ENCODE data around the gene SLC16A5. TPM values are rescaled to one million over a fixed set of nuclear protein-coding genes. Genes with fewer than 3 reads are reported as not detected.
"Not testable (repeated sequence)": the region's sequence is repeated elsewhere in the genome, so short reads cannot be mapped to it uniquely, and the experiment has no call there.

SLC16A5 gene, protein sequence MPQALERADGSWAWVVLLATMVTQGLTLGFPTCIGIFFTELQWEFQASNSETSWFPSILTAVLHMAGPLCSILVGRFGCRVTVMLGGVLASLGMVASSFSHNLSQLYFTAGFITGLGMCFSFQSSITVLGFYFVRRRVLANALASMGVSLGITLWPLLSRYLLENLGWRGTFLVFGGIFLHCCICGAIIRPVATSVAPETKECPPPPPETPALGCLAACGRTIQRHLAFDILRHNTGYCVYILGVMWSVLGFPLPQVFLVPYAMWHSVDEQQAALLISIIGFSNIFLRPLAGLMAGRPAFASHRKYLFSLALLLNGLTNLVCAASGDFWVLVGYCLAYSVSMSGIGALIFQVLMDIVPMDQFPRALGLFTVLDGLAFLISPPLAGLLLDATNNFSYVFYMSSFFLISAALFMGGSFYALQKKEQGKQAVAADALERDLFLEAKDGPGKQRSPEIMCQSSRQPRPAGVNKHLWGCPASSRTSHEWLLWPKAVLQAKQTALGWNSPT
- 10 to 100 TPM; 22.0 to 38.4 (median 26.1) TPM for polyA plus RNA-seq (ENCODE audit: insufficient read length in 3 of 3)
- long read RNA-seq, donor 1, partial matches to known transcripts, result 0 of 1 reads
- long read RNA-seq, donor 1, other reads (novel, unspliced or antisense), result 0 of 1 reads
- long read RNA-seq, donor 2, result 0 reads
- long read RNA-seq, donor 3, partial matches to known transcripts, result 0 of 2 reads
- long read RNA-seq, donor 3, other reads (novel, unspliced or antisense), result 0 of 2 reads
- long read RNA-seq, donor 4, result 0 reads
- long read RNA-seq, donor 5, result 0 reads
- long read RNA-seq, donor 6, result 0 reads
- long read RNA-seq, donor 7, partial matches to known transcripts, result 0 of 1 reads
- long read RNA-seq, donor 7, other reads (novel, unspliced or antisense), result 0 of 1 reads
- long read RNA-seq, donor 8, result 0 reads
- long read RNA-seq, donor 9, partial matches to known transcripts, result 0 of 2 reads
- long read RNA-seq, donor 9, other reads (novel, unspliced or antisense), result 0 of 2 reads
- long read RNA-seq, donor 10, partial matches to known transcripts, result 0 of 1 reads
- long read RNA-seq, donor 10, other reads (novel, unspliced or antisense), result 0 of 1 reads
- long read RNA-seq, donor 11, partial matches to known transcripts, result 0 of 1 reads
- long read RNA-seq, donor 11, other reads (novel, unspliced or antisense), result 0 of 1 reads
- long read RNA-seq, donor 12, result 0 reads
- long read RNA-seq, donor 13, result 0 reads
- long read RNA-seq, donor 14, partial matches to known transcripts, result 12 of 13 reads
- long read RNA-seq, donor 14, other reads (novel, unspliced or antisense), result 0 of 13 reads
- long read RNA-seq, donor 15, partial matches to known transcripts, result 0 of 2 reads
- long read RNA-seq, donor 15, other reads (novel, unspliced or antisense), result 0 of 2 reads
- long read RNA-seq, donor 16, partial matches to known transcripts, result 0 of 4 reads
- long read RNA-seq, donor 16, other reads (novel, unspliced or antisense), result 0 of 4 reads

DNA sequence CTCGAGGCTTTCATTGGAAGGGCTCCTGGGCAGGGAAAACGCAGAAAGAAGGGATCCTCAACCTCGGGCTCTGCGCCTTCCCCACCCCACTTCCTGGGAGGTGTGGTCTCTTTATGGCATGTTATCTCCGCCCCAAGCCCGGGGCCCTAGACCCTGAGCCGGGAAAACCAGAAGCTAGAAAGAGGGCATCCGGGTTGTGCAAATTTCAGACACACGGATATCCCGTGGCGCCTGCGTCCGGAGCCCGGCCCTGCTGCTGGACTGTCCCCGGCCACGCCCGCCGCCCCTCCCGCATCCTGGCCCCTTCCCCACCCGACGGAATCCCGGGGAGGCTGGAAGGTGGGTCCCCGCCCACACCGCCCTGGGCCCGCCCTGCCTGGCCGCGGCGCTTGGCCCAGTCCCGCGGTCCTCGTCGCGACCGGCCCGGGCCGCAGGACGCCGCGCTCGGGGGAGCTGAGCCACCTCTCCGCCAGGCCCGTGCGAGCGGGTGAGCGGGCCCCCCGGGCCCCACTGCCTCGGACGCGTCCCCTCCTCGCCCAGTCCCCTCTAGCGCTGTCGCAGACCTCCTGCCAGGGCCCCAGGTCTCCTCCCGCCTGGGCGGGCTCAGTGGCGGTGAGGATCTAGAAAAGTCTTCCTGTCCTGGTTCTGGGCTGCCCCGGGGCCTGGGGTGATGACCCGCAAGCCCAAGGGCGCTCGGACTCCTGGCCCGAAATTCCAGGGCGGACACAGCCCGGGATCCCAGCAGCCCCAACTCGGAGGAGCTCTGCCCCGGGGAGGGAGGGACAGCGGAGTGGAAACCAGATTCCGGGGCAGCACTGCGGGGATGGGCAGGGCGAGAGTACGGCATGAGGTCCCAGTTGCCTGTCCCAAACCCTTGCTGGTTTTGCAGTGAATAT lies at the start of gene SLC16A5:
TSS of gene SLC16A5 (plus strand) at position 397 of the 896 bp plus-strand sequence. CDS start 5,683 bp downstream, outside the sequence.
- DNase-seq (ENCODE audit: extremely low read depth in 1 of 11, low read depth in 9 of 11, low spot score in 4 of 11), result peak in 8 of 11 donors; percentile 61 to 88 (median 78)

GRCh38 chr17:75039238-75039637 lies 48.5 kb upstream of the SLC16A5 start:
- DNase-seq (ENCODE audit: extremely low read depth in 1 of 11, low read depth in 9 of 11, low spot score in 4 of 11), result no peak

- no peak for DNase-seq (ENCODE audit: extremely low read depth in 1 of 11, low read depth in 9 of 11, low spot score in 4 of 11)
Measured at GRCh38 chr17:75041656-75042280, 46.0 kb upstream of the SLC16A5 start.

- not testable (repeated sequence) for DNase-seq (ENCODE audit: extremely low read depth in 1 of 11, low read depth in 9 of 11, low spot score in 4 of 11)
Measured at GRCh38 chr17:75043789-75044188, 44.0 kb upstream of the SLC16A5 start.

DNA sequence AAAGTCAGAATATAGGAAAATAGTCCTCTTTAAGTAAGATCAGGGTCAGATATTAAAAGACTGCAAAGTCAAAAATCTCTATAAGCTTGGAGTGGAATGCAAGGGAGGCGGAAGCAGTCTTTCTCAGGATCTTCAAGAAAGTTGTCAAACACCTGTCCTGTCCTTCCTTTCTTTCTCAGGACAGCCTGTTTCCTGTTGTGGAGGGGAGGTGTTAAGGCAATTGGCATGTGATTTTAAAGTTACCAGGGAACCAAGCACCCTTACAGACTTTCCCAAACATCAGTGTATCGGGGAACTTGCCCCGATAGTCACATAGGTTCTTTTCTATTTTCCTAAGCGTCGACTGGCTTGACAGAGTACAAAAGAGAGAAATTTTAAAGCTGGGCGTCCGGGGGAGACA lies 43.0 kb upstream of the SLC16A5 start:
- no peak for DNase-seq (ENCODE audit: extremely low read depth in 1 of 11, low read depth in 9 of 11, low spot score in 4 of 11)

DNA sequence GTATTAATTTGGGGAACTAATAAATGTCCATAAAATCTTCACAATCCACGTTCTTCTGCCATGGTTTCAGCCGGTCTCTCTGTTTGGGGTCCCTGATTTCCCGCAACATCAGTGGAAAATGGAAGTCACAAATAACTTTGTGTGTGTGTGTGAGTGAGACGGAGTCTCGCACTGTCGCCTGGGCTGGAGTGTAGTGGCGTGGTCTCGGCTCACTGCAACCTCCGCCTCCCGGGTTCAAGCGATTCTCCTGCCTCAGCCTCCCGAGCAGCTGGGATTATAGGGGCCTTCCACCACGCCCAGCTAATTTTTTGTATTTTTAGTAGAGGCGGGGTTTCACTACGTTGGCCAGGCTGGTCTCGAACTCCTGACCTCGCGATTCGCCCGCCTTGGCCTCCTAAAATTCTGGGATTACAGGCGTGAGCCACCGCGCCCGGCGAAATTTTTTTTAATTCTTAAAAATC lies 41.8 kb upstream of the SLC16A5 start:
- DNase-seq (ENCODE audit: extremely low read depth in 1 of 11, low read depth in 9 of 11, low spot score in 4 of 11), result not testable (repeated sequence)

DNA sequence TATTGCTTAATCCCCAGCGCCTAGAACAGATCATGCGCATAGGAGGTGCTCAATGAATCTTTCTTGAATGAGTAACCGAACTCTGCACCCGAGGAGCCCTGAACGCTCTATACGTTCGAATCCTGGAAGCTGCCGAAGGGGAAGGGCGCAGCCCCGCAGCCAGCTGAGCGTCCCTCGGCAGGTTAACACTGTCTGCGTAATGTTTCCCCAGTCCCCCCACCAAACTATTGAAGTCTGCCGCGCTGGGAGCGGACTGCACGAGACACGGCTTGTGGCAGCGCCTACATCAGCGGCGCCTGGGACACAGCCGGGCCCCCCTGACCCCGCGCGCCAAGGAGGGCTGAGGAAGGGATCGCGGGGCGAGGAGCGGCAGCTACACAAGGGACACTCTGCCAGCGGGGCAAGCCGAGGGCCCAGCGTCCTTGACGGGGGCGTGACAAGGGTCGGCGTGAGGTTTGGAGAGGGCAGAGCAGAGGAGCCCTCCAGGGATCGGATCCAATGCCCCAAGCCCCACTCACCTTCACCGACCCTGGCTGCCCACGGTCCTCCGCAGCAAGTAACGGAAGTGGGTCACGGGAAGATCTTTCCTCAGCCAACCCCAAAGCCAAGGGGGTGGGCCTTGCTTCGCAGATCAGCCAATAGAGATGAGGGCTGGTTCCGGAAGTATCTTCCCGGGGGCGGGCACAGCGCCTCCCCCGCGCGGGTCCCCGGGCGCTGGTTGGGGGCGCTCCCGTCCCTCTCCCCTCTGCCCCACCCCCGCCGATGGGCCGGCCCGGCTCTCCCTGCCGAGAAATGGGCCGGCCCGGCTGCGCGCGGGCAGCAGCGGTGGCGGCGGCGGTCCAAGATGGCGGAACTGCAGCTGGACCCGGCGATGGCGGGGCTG lies 41.1 kb upstream of the SLC16A5 start, which contains the start of the genes ATP5PD and KCTD2:
TSS of gene ATP5PD (minus strand) at position 563 of the 883 bp plus-strand sequence. CDS start 4,319 bp downstream, outside the sequence.
TSS of gene KCTD2 (plus strand) at position 819 of the 883 bp plus-strand sequence. CDS start at position 845, 26 bp downstream.
- peak; percentile 89 to 96 (median 94) for DNase-seq (ENCODE audit: extremely low read depth in 1 of 11, low read depth in 9 of 11, low spot score in 4 of 11)

DNA sequence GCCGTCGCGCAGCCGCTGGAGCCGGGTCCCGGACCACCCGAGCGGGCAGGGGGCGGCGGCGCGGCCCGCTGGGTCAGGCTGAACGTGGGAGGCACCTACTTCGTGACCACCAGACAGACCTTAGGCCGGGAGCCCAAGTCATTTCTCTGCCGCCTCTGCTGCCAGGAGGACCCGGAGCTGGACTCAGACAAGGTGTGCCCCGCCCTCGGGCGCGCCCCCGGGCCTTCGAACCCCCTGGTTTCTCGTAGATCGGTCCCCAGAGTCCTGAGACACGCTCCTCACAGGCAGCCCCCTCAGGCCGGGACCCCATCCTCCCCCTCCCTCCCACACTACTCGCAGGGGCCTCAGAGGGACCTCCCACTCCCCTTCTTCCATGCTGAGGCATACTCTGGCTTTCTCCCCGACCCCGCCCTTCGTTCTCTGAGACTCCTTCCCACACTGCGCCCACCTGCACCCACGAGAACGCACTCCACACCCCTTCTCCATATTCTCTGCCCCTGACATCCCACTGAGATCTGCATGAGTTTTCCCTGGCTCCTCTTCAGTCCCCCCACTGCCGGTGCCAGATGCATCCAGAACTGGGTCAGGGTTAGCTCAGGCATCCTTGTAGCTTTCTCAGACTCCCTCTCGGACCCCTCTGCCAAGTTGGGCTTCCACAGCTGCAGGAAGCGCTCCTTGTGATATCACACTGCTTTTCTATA lies 40.2 kb upstream of the SLC16A5 start:
- peak in 1 of 11 donors; percentile 21 for DNase-seq (ENCODE audit: extremely low read depth in 1 of 11, low read depth in 9 of 11, low spot score in 4 of 11)

DNA sequence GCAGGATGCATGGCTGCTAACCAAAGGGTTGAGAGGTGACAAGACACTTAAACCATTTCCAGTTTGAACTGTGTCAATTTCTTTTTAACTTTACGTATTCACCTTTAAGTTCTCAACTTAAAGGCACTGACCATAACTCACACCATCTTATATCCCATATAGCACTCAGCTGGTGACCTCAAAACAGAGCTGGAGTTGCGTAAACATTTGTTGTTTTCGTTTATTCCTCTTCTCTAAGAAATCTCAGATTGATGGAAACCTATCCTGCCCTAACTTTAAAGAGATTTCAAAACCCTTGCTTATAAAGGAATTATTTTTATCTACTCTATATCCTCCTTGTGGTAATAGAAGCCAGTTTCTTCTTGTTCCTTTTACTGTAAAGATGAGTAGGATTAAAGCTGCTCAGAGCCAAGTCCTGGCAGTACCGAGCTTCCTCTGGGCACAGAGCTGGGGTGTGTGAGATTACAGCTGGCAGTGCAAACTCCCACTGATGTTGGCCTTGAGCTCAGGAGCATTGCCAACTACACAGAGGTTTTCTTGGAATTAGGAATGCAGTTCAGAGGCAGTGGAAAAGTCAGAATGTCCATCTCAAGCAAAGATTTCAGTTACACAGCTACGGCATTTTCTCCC lies 39.4 kb upstream of the SLC16A5 start:
- no peak for DNase-seq (ENCODE audit: extremely low read depth in 1 of 11, low read depth in 9 of 11, low spot score in 4 of 11)

- no peak for DNase-seq (ENCODE audit: extremely low read depth in 1 of 11, low read depth in 9 of 11, low spot score in 4 of 11)
Measured at GRCh38 chr17:75049057-75049456, 38.7 kb upstream of the SLC16A5 start.

DNA sequence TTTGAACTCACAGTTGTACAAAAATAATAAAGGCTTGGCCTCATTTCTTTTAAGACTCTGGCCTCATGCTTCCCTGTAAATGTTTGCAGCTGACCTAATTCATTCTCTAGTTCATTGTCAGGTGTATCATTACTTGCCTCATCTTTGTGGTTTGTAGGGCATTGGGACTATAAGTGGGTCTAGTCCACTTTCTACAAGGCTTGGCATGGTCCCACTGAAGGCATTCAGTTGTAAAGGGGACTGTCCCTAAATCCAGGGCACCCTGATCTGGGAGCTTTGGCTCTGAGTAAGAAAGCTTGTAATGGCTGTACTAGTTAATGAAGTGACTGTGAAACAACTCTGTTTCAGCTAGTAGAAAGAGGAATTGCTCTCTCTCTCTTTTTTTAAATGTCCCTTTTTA lies 38.0 kb upstream of the SLC16A5 start:
- DNase-seq (ENCODE audit: extremely low read depth in 1 of 11, low read depth in 9 of 11, low spot score in 4 of 11), result no peak

DNA sequence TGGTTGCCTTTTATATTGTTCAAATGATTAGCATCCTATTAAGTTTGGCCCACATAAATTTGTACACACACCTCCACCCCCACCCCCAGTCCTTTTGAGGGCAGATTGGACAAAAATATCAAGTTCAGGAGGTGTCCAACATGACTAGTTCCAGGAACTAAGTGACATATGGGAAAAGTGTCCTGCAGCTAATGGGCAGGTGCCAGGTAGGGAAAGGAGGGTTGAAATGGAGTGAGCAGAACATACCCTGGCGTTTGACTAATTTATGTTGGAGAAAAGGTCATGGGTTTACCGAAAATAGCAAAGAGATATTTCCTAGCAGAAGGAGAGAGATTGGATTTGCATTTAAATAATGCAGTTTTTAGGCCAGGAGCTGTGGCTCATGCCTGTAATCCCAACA lies 35.8 kb upstream of the SLC16A5 start:
- DNase-seq (ENCODE audit: extremely low read depth in 1 of 11, low read depth in 9 of 11, low spot score in 4 of 11), result no peak

DNA sequence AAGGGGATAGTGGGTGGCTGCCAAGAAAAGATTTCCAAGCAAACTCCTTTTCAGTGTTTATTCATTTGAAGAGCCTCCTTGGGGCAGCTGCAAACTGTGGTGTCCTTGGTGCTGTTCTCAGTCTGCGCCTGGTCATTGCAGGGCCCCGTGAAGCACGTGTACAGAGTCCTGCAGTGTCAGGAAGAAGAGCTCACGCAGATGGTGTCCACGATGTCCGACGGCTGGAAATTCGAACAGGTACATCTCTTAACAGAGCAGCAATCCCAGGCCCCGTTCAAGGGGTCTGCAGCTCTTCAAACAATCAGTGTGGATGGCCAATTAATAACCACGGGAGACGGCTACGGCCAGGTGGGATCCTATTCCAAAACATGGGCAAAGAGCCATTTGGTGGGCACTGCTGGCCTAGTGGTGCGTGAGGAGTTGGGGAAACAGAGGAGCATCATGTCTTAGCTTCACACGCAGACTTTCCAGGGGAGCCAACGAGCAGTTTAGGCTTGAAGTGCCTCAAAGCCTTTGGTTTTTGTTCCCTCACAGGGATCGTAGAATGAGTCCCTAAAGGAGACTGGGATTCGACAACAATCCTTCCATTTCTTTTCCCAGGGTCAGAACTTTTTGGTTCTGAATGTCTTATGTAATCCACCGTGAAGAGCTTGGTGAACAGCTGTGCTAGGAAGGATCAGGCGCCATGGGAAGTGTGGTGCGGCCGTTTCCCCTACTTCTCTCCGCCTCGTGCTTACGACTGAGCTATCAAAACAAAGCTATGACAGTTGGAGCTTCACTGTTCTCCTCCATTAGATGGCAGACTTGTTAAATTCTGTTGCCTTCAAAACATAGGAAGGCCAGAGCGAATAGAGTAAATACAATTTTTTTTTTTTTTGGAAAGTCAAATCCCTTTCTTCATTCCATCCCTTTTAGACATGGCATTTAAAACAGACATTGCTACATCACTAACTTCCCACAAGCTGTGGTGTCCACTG lies 28.1 kb upstream of the SLC16A5 start:
- DNase-seq (ENCODE audit: extremely low read depth in 1 of 11, low read depth in 9 of 11, low spot score in 4 of 11), result no peak
